T-helper 2 cell treated with Interferon-gamma antibody and Interleukin-4, amounts not matched to agents 5 μg/mL and 100 μg/mL, for 36 hours (primary cell): Measurements from ENCODE around the gene TAS2R14.

Experiments
- DNase-seq: peaks from one replicate; pipeline ENCODE4 v3.0.0; 2021; ENCODE audit warnings: low spot score
- H3K27ac Mint-ChIP-seq: one replicate; pipeline ENCODE4 v1.8.0; 2021; ENCODE audit warnings: mild to moderate bottlenecking, mixed read lengths
- H3K27me3 Mint-ChIP-seq: one replicate; pipeline ENCODE4 v1.8.0; 2021; ENCODE audit warnings: low read depth, mixed read lengths
- H3K36me3 Mint-ChIP-seq: one replicate; pipeline ENCODE4 v1.8.0; 2021; ENCODE audit warnings: low read depth, mixed read lengths
- H3K4me1 Mint-ChIP-seq: one replicate; pipeline ENCODE4 v1.8.0; 2021; ENCODE audit warnings: low read depth, mixed read lengths
- H3K4me3 Mint-ChIP-seq: one replicate; pipeline ENCODE4 v1.8.0; 2022; ENCODE audit warnings: mild to moderate bottlenecking, moderate library complexity, mixed read lengths
- H3K9me3 Mint-ChIP-seq: one replicate; pipeline ENCODE4 v1.8.0; 2021; ENCODE audit warnings: mixed read lengths

The TAS2R14 gene

DNA sequence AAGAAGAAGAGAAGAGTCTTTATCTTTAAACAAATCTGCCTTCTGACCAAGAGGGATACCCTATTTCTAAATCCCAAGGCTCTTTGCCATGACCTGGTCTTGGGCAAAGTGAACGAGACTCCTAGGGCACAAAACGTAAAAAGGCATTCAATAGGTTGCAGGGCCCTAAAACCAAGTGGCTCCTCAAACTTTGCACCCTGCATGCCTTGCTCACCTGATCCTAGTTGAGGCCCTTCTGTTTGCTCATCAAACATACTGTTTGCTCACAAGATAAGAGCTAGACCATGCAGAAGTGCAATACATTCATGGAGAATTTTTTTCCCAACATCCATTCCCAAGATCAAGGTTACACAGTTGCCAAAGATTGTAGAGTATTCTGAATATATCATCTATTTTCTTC, 47.1 kb downstream of the TAS2R14 start:
- no peak overlapping the region for H3K4me3 Mint-ChIP-seq
- no peaks in the 10 kb centered on the region for H3K27me3 Mint-ChIP-seq
- no peak overlapping the region for H3K27ac Mint-ChIP-seq
- no peaks in the 10 kb centered on the region for H3K9me3 Mint-ChIP-seq
- no peaks in the 10 kb centered on the region for H3K4me1 Mint-ChIP-seq
- peaks cover 4% of the 10 kb centered on the region for H3K36me3 Mint-ChIP-seq
- no peak for DNase-seq

DNA sequence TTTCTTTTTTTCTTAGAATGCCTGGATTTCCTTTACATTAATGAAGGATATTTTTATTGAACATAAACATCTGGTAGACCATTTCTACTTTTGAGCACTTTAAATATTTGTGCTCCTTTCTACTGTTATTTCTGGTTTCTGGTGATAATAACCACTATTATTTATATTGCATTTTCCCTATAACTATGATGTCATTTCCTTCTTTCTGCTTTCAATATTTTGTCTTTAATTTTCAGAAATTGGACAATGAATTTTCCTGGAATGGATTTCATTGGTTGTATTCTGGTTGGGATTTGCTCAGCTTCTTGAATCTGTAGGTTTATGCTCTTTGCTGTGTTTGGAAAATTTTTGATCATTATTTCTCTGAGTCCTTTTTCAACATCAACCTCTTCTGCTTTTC, 49.8 kb downstream of the TAS2R14 start:
- H3K27me3 Mint-ChIP-seq: no peaks in the 10 kb centered on the region
- H3K4me3 Mint-ChIP-seq: no peak overlapping the region
- peaks cover 4% of the 10 kb centered on the region for H3K36me3 Mint-ChIP-seq
- no peaks in the 10 kb centered on the region for H3K9me3 Mint-ChIP-seq
- no peak for DNase-seq
- H3K4me1 Mint-ChIP-seq: no peaks in the 10 kb centered on the region
- no peak overlapping the region for H3K27ac Mint-ChIP-seq
